Testis (tissue), 2 donors: ENCODE results near the gene HOXA3.

Experiments
- CTCF ChIP-seq, 3 experiments: fragments of 450-650 bp in 2 of 3; fragments of 200-600 bp in 1 of 3; sonication (generic) in 1 of 3; IDR thresholded peaks; one replicate each; pipeline ENCODE4 v1.5.1; 2016 to 2019; ENCODE audit warnings: antibody characterized with exemption in 3 of 3, mild to moderate bottlenecking in 2 of 3, moderate library complexity in 1 of 3
- POLR2A ChIP-seq: fragments of 450-650 bp; IDR thresholded peaks from one replicate; pipeline ENCODE4 v1.6.1; 2017; ENCODE audit warnings: antibody characterized with exemption, mild to moderate bottlenecking, moderate library complexity

DNA sequence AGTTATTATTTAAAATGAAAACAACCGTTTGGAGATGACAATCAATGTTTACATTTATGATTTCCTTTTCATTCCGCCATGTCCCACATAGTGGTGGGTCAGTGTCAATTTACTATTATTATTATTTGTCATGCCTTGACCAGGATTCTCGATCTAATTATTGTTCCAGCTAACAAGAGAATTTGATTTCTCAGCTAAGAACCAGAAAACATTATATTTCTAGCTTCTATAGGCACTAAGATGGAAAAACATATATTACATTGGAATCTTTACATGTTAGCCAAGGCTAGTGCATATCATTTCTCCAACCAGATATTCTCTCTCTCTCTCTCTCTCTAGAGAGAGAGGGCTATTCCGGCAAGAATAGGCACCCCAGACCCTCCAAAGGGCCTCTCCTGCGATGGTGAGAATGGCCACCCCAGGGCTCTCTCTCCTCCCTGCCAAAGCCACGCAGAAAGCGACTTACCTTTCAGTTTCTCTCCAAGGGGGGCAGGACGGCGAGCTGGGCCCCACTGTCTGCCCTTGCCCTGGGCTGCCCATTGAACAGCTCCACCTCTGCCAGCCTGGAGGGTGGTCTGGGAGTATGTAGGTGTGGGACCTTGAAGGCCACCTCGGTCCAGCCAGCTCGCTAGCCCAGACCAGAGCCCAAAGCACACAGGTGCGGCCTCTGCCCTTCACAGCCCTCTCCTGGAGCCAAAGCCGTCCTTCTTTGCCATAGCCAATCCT lies 2.4 kb downstream of the HOXA3 start:
- TF ChIP-seq CTCF (IDR thresholded peaks at IDR 0.05) (no peak), POLR2A (no peak)
